MM.1S (cell line): ENCODE results near the gene DDAH2.

ENCODE experiments used
- DNase-seq: peaks from one replicate; pipeline ENCODE4 v3.0.0-alpha.2; 2015
- H2AFZ ChIP-seq: fragments of 300-600 bp; sonication (generic); 2 replicates; pipeline ENCODE4 v1.6.0; 2016; ENCODE audit warnings: antibody characterized with exemption, low read length
- H3F3A ChIP-seq: fragments of 300-600 bp; sonication (generic); 2 replicates; pipeline ENCODE4 v1.6.1; 2016; ENCODE audit warnings: mild to moderate bottlenecking, antibody characterized with exemption, low read length, moderate library complexity, mixed read lengths; ENCODE audit not compliant: insufficient read depth
- H3K27ac ChIP-seq: fragments of 300-600 bp; sonication (generic); 2 replicates; pipeline ENCODE4 v1.5.1; 2016; ENCODE audit warnings: mild to moderate bottlenecking, low read length
- H3K27me3 ChIP-seq: fragments of 300-600 bp; sonication (generic); replicated peaks from 2 replicates; pipeline ENCODE4 v1.6.0; 2016; ENCODE audit warnings: low read length; ENCODE audit not compliant: insufficient read depth
- H3K36me3 ChIP-seq: fragments of 300-600 bp; sonication (generic); replicated peaks from 2 replicates; pipeline ENCODE4 v1.6.1; 2016; ENCODE audit warnings: mild to moderate bottlenecking, low read length, mixed read lengths; ENCODE audit not compliant: insufficient read depth
- H3K4me1 ChIP-seq: fragments of 300-600 bp; sonication (generic); 2 replicates; pipeline ENCODE4 v1.6.1; 2016; ENCODE audit warnings: low read length, mixed read lengths
- H3K4me2 ChIP-seq: fragments of 300-600 bp; sonication (generic); 2 replicates; pipeline ENCODE4 v1.6.0; 2016; ENCODE audit warnings: low read depth, low read length
- H3K4me3 ChIP-seq: fragments of 300-600 bp; sonication (generic); 2 replicates; pipeline ENCODE4 v1.5.1; 2016; ENCODE audit warnings: low read length, mixed read lengths
- H3K79me2 ChIP-seq: fragments of 300-600 bp; sonication (generic); 2 replicates; pipeline ENCODE4 v1.6.1; 2016; ENCODE audit warnings: mixed run types, low read length, mixed read lengths
- H3K9ac ChIP-seq: fragments of 300-600 bp; sonication (generic); 2 replicates; pipeline ENCODE4 v1.6.1; 2016; ENCODE audit warnings: low read length, mixed read lengths
- H3K9me2 ChIP-seq: fragments of 300-600 bp; sonication (generic); replicated peaks from 2 replicates; pipeline ENCODE4 v1.6.1; 2016; ENCODE audit warnings: mild to moderate bottlenecking, low read length, mixed read lengths; ENCODE audit not compliant: insufficient read depth
- H3K9me3 ChIP-seq: fragments of 300-600 bp; sonication (generic); replicated peaks from 2 replicates; pipeline ENCODE4 v1.6.1; 2016; ENCODE audit warnings: mild to moderate bottlenecking, low read length, mixed read lengths; ENCODE audit not compliant: insufficient read depth
- H4K20me1 ChIP-seq: fragments of 300-600 bp; sonication (generic); 2 replicates; pipeline ENCODE4 v1.6.1; 2016; ENCODE audit warnings: mild to moderate bottlenecking, low read length, moderate library complexity, mixed read lengths; ENCODE audit not compliant: insufficient read depth
- CTCF ChIP-seq: fragments of 300-600 bp; sonication (generic); IDR thresholded peaks from 2 replicates; pipeline ENCODE4 v1.5.1; 2016; ENCODE audit warnings: antibody characterized with exemption, low read length, mixed read lengths
- EZH2 ChIP-seq: fragments of 300-600 bp; sonication (generic); optimal IDR thresholded peaks from 2 replicates; pipeline ENCODE3; 2017; ENCODE audit warnings: low read depth, mild to moderate bottlenecking, antibody characterized with exemption, low read length, mixed read lengths
- EZH2phosphoT487 ChIP-seq: fragments of 300-600 bp; sonication (generic); IDR thresholded peaks from 2 replicates; pipeline ENCODE4 v1.6.1; 2018; ENCODE audit warnings: antibody characterized with exemption, low read length

The DDAH2 gene

GRCh38 chr6:31697555-31697954 lies 31.5 kb downstream of the DDAH2 start:
- Histone ChIP-seq H3K27me3 (no peaks in the 10 kb centered on the region), H3K36me3 (no peaks in the 10 kb centered on the region), H3K4me1 (0 out of 2 replicates have a peak, but pooled peaks cover 6% of the 10 kb centered on the region), H3F3A (peaks cover 2% of the 10 kb centered on the region; the same call in 1 of the 2 replicates), H4K20me1 (no peaks in the 10 kb centered on the region), H3K4me2 (no peak overlapping the region), H3K9me2 (no peaks in the 10 kb centered on the region), H3K27ac (no peak overlapping the region), H3K9me3 (no peaks in the 10 kb centered on the region), H3K79me2 (peaks cover 33% of the 10 kb centered on the region), H3K4me3 (no peak overlapping the region), H2AFZ (no peak overlapping the region), H3K9ac (no peak overlapping the region)
- DNase-seq = no peak
- TF ChIP-seq EZH2phosphoT487 (no peak), EZH2 (no peak), CTCF (no peak)

- no peak overlapping the region for H3K9ac ChIP-seq
- no peak overlapping the region for H3K4me2 ChIP-seq
- no peak overlapping the region for H3K27ac ChIP-seq
- no peaks in the 10 kb centered on the region for H3K9me3 ChIP-seq
- no peak for DNase-seq
- no peak overlapping the region for H2AFZ ChIP-seq
- 0 out of 2 replicates have a peak, but pooled peaks cover 5% of the 10 kb centered on the region for H3K79me2 ChIP-seq
- H4K20me1 ChIP-seq = no peaks in the 10 kb centered on the region
- no peaks in the 10 kb centered on the region for H3K4me1 ChIP-seq
- H3K27me3 ChIP-seq = no peaks in the 10 kb centered on the region
- H3K36me3 ChIP-seq = no peaks in the 10 kb centered on the region
- TF ChIP-seq EZH2 = no peak
- TF ChIP-seq EZH2phosphoT487 = no peak
- TF ChIP-seq CTCF = no peak
- no peak overlapping the region for H3K4me3 ChIP-seq
- H3F3A ChIP-seq = no peaks in the 10 kb centered on the region
- no peaks in the 10 kb centered on the region for H3K9me2 ChIP-seq
Measured at GRCh38 chr6:31693535-31693934, 35.6 kb downstream of the DDAH2 start.

- H3F3A ChIP-seq = no peaks in the 10 kb centered on the region
- no peaks in the 10 kb centered on the region for H3K4me1 ChIP-seq
- no peak overlapping the region for H3K4me3 ChIP-seq
- H3K9me3 ChIP-seq = no peaks in the 10 kb centered on the region
- no peak overlapping the region for H3K4me2 ChIP-seq
- 0 out of 2 replicates have a peak, but pooled peaks cover 5% of the 10 kb centered on the region for H3K79me2 ChIP-seq
- no peaks in the 10 kb centered on the region for H3K36me3 ChIP-seq
- DNase-seq = no peak
- no peak overlapping the region for H2AFZ ChIP-seq
- H4K20me1 ChIP-seq = no peaks in the 10 kb centered on the region
- TF ChIP-seq CTCF = no peak
- TF ChIP-seq EZH2phosphoT487 = no peak
- TF ChIP-seq EZH2 = no peak
- no peaks in the 10 kb centered on the region for H3K9me2 ChIP-seq
- H3K9ac ChIP-seq = no peak overlapping the region
- H3K27me3 ChIP-seq = no peaks in the 10 kb centered on the region
- no peak overlapping the region for H3K27ac ChIP-seq
Measured at GRCh38 chr6:31692886-31693285, 36.2 kb downstream of the DDAH2 start.
